Adrenal gland (tissue), 12 donors: ENCODE measurements around the gene ARHGAP26. TPM values are rescaled to one million over a fixed set of nuclear protein-coding genes. Genes with fewer than 3 reads are reported as not detected.

Experiments used
- DNase-seq, 7 donors: peaks; one replicate each; pipeline ENCODE4 v3.0.0-alpha.2; 2019 to 2020
- H3K27ac ChIP-seq, 5 donors: fragments of 200-600 bp; sonication (generic) in 4 of 5; 1 replicate in 3 of 5; 2 replicates in 2 of 5; pipeline versions ENCODE4 v1.5.1 to v1.8.0; 2016 to 2020; ENCODE audit warnings: mild to moderate bottlenecking in 1 of 5
- H3K27me3 ChIP-seq: fragments of 200-600 bp; 2 replicates; pipeline ENCODE4 v1.8.0; 2021
- H3K36me3 ChIP-seq, 2 donors: fragments of 200-600 bp; replicated peaks in 1 of 2; 1 replicate in 1 of 2; 2 replicates in 1 of 2; pipeline versions ENCODE4 v1.5.1 to v1.8.0; 2018 to 2022
- H3K4me1 ChIP-seq, 2 donors: fragments of 200-600 bp; replicated peaks in 1 of 2; 1 replicate in 1 of 2; 2 replicates in 1 of 2; pipeline versions ENCODE4 v1.5.1 to v1.8.0; 2018 to 2021
- H3K4me3 ChIP-seq, 4 donors: fragments of 200-600 bp; sonication (generic) in 3 of 4; one replicate each; pipeline ENCODE4 v1.5.1; 2016 to 2018
- H3K9me3 ChIP-seq, 3 donors: fragments of 200-600 bp; sonication (generic) in 1 of 3; replicated peaks in 1 of 3; 1 replicate in 2 of 3; 2 replicates in 1 of 3; pipeline versions ENCODE4 v1.5.1 to v1.8.0; 2016 to 2021
- POLR2A ChIP-seq, 2 donors: fragments of 450-650 bp; IDR thresholded peaks; one replicate each; pipeline ENCODE4 v1.6.1; 2017; ENCODE audit warnings: antibody characterized with exemption in 2 of 2, mild to moderate bottlenecking in 2 of 2, moderate library complexity in 1 of 2
- WGBS, 4 donors: extraction: QIAGEN DNeasy Blood & Tissue Kit in 2 of 4; methylation state at CpG; one replicate each; pipeline versions ENCODE4 v1.1.5 to v1.1.7; 2013 to 2017; 5-methylcytosine and 5-hydroxymethylcytosine counted together
- intact Hi-C, 2 donors: fragments of 100-400 bp; cut with DNase I; formaldehyde crosslinking; loops; one replicate each; pipeline versions ENCODE4 v1.14.1 to v1.15.0; 2022 to 2023
- polyA plus RNA-seq, 3 donors: library from polyadenylated mRNA; stranded (reverse); fragments of 200-250 nt in 2 of 3; fragments of 350-450 nt in 1 of 3; fragmentation: Illumina TruSeq in 1 of 3; extraction: RNeasy Lipid Tissue Mini Kit (QIAGEN cat#74804) in 1 of 3; gene quantifications; one replicate each; pipeline ENCODE4 v1.2.3, GENCODE V29; 2013 to 2014
- total RNA-seq, 9 donors: library from RNA; depleted of rRNA in 4 of 9; stranded (reverse); fragments of >200 nt in 4 of 9; fragments of 120-200 nt in 1 of 9; fragmentation: NEBNext Ultra II Directional in 1 of 9; extraction: Animal tissue kit (Norgen Biotek cat#: 25700) in 1 of 9; gene quantifications; one replicate each; pipeline versions ENCODE4 v1.1.0 to v1.2.4, GENCODE V29; 2013 to 2023
- TF ChIP-seq, protein P1 (sequence below), 6 experiments: fragments of 450-650 bp in 4 of 6; fragments of 200-600 bp in 2 of 6; sonication (generic) in 1 of 6; IDR thresholded peaks; 1 replicate in 5 of 6; 2 replicates in 1 of 6; pipeline versions ENCODE4 v1.5.1 to v1.8.0; 2016 to 2021; ENCODE audit warnings: antibody characterized with exemption in 6 of 6, mild to moderate bottlenecking in 2 of 6, moderate library complexity in 1 of 6
- donor health status: healthy with polysubstance abuse.
- donor health status: Bipolar disorder and iron deficiency.
- donor health status: DM: yes; HTN: yes; CAD: no.
- donor health status: DM: no; HTN: no; CAD: no.
- donor health status: DM: no; HTN: no; CAD: no.
- donor health status: DM: yes; HTN: yes; CAD: no.

ARHGAP26 gene
- total and polyA plus RNA-seq, 12 donors: 3.0 to 21.7 (median 10.8) TPM

DNA sequence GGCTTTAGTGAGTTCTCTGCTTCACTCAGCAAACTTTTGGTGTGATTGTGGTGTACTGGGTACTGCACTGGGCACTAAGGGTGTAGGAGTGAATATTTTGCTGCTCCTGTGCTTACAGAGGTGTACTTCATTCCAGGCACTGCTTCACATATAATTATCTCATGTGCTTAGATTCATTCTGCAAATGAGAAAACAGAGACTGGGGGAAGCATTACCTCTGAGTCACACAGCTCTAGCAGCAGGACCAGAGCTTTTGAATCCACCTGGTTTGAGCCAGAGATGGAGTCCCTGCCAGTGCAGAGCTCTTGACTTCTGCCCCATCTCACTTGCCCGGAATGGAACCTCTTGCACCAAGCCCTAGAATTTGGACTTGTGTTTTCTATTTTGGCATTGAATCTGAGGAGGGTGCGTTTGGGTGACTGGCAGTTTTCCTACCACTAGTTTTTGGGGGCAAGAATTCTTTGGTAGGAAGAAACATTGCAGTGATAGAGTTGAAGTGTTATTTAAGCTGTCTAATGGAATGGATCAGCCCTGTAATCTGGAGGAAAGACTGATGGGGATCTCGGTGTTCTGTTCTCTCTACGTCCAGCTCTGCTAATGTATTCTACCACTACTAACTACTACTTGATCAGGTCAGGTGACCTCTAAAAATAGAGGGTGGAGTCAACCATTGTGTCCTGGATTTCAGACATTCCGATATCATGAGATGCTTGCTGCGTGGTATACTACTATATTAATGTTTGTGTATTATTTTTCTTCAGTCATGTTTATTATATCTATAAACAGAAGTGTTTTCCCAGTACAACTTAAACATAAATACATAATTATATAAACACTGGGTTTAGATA, 2.5 kb downstream of the ARHGAP26 start:
- WGBS, 4 donors: 85 to 88% (median 88%) methylated on average over 6 of the region's 6 CpGs
- intact Hi-C loops: no loop called here
- Histone ChIP-seq H3K4me1 (peaks cover 4 to 16% of the 10 kb centered on the region in 2 donors), H3K9me3 (no peaks in the 10 kb centered on the region), H3K27ac (no peak overlapping the region), H3K4me3 (no peak overlapping the region), H3K27me3 (no peaks in the 10 kb centered on the region), H3K36me3 (no peaks in the 10 kb centered on the region)
- DNase-seq: no peak
- no peak for TF ChIP-seq POLR2A (IDR thresholded peaks at IDR 0.05)
- TF ChIP-seq, protein P1, sequence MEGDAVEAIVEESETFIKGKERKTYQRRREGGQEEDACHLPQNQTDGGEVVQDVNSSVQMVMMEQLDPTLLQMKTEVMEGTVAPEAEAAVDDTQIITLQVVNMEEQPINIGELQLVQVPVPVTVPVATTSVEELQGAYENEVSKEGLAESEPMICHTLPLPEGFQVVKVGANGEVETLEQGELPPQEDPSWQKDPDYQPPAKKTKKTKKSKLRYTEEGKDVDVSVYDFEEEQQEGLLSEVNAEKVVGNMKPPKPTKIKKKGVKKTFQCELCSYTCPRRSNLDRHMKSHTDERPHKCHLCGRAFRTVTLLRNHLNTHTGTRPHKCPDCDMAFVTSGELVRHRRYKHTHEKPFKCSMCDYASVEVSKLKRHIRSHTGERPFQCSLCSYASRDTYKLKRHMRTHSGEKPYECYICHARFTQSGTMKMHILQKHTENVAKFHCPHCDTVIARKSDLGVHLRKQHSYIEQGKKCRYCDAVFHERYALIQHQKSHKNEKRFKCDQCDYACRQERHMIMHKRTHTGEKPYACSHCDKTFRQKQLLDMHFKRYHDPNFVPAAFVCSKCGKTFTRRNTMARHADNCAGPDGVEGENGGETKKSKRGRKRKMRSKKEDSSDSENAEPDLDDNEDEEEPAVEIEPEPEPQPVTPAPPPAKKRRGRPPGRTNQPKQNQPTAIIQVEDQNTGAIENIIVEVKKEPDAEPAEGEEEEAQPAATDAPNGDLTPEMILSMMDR (IDR thresholded peaks at IDR 0.05): no peak

- H3K4me1 ChIP-seq: peaks cover 0 to 25% of the 10 kb centered on the region in 2 donors
- no peaks in the 10 kb centered on the region for H3K27me3 ChIP-seq
- DNase-seq: no peak
- no peak overlapping the region for H3K4me3 ChIP-seq
- intact Hi-C loops: no loop called here
- no peaks in the 10 kb centered on the region for H3K9me3 ChIP-seq
- H3K27ac ChIP-seq: no peak overlapping the region
- H3K36me3 ChIP-seq: no peaks in the 10 kb centered on the region
- TF ChIP-seq POLR2A (IDR thresholded peaks at IDR 0.05): no peak
- TF ChIP-seq, protein P1 (IDR thresholded peaks at IDR 0.05): no peak
- WGBS, 4 donors: 82 to 96% (median 85%) methylated on average over 2 of the region's 2 CpGs
These were observed 6.9 kb downstream of the ARHGAP26 start for GRCh38 chr5:142777099-142777498.

DNA sequence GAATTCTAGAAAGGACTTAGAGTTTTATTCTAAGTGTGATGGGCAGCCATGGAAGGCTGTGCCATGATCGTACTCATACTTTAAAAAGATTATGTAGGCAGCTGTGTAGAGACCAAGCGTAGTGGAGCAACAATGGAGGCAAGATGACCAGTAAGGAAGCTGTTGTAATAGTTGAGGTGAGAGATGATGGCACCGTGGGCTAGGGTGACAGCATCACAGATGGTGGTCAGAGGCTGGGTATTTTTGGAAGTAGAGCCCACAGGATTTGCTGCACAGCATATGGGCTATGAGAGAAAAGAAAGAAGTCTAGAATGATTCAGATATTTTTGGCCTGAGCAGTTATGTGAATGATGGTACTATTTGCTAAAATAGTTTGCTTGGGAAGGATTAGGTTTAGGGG, 7.7 kb downstream of the ARHGAP26 start:
- TF ChIP-seq, protein P1 (IDR thresholded peaks at IDR 0.05): no peak
- no peak for TF ChIP-seq POLR2A (IDR thresholded peaks at IDR 0.05)
- intact Hi-C loops: no loop called here
- Histone ChIP-seq H3K27ac (no peak overlapping the region), H3K4me1 (peaks cover 0 to 21% of the 10 kb centered on the region in 2 donors), H3K27me3 (no peaks in the 10 kb centered on the region), H3K9me3 (no peaks in the 10 kb centered on the region), H3K4me3 (no peak overlapping the region), H3K36me3 (no peaks in the 10 kb centered on the region)
- DNase-seq: no peak
- WGBS, 4 donors: 79 to 91% (median 85%) methylated on average over 3 of the region's 3 CpGs

GRCh38 chr5:142779163-142779840, 9.1 kb downstream of the ARHGAP26 start:
- intact Hi-C loops: no loop called here
- Histone ChIP-seq H3K4me3 (no peak overlapping the region), H3K9me3 (no peaks in the 10 kb centered on the region), H3K36me3 (no peaks in the 10 kb centered on the region), H3K27me3 (no peaks in the 10 kb centered on the region), H3K4me1 (peaks cover 6 to 35% of the 10 kb centered on the region in 2 donors), H3K27ac (no peak overlapping the region)
- DNase-seq: no peak
- 55 to 65% (median 57%) methylated on average over 4 of the region's 4 CpGs for WGBS, 4 donors
- TF ChIP-seq, protein P1 (IDR thresholded peaks at IDR 0.05): no peak
- no peak for TF ChIP-seq POLR2A (IDR thresholded peaks at IDR 0.05)
